GM23248 (cell line): Measurements from ENCODE around the gene RGS14. TPM values are rescaled to one million over a fixed set of nuclear protein-coding genes. Genes with fewer than 3 reads are reported as not detected.

Experiments used
- DNase-seq: peaks from one replicate; pipeline ENCODE4 v3.0.0-alpha.2; 2015
- H2AFZ ChIP-seq: fragments of 200-600 bp; sonication (generic); 2 replicates; pipeline ENCODE4 v1.6.1; 2016; ENCODE audit warnings: antibody characterized with exemption
- H3F3A ChIP-seq: fragments of 200-600 bp; sonication (generic); 2 replicates; pipeline ENCODE4 v1.6.1; 2016; ENCODE audit warnings: mild to moderate bottlenecking, antibody characterized with exemption, mixed run types; ENCODE audit not compliant: insufficient read depth
- H3K27ac ChIP-seq: fragments of 200-600 bp; sonication (generic); 2 replicates; pipeline ENCODE4 v1.5.1; 2016; ENCODE audit warnings: mild to moderate bottlenecking
- H3K27me3 ChIP-seq: fragments of 200-600 bp; sonication (generic); replicated peaks from 2 replicates; pipeline ENCODE4 v1.6.1; 2016; ENCODE audit warnings: mild to moderate bottlenecking; ENCODE audit not compliant: insufficient read depth
- H3K36me3 ChIP-seq: fragments of 200-600 bp; sonication (generic); 2 replicates; pipeline ENCODE4 v1.6.1; 2016; ENCODE audit warnings: low read depth, mild to moderate bottlenecking
- H3K4me1 ChIP-seq: fragments of 200-600 bp; sonication (generic); 2 replicates; pipeline ENCODE4 v1.6.1; 2016; ENCODE audit warnings: mild to moderate bottlenecking; ENCODE audit not compliant: insufficient read depth
- H3K4me2 ChIP-seq: fragments of 200-600 bp; sonication (generic); one replicate; pipeline ENCODE4 v1.6.1; 2016; ENCODE audit warnings: mild to moderate bottlenecking; ENCODE audit not compliant: unreplicated experiment
- H3K4me3 ChIP-seq: fragments of 200-600 bp; sonication (generic); 2 replicates; pipeline ENCODE4 v1.5.1; 2016; ENCODE audit warnings: mild to moderate bottlenecking
- H3K79me2 ChIP-seq: fragments of 200-600 bp; sonication (generic); 2 replicates; pipeline ENCODE4 v1.6.1; 2016; ENCODE audit warnings: mild to moderate bottlenecking; ENCODE audit not compliant: insufficient read depth
- H3K9ac ChIP-seq: fragments of 200-600 bp; sonication (generic); 2 replicates; pipeline ENCODE4 v1.6.1; 2016; ENCODE audit warnings: mild to moderate bottlenecking
- H3K9me2 ChIP-seq: fragments of 200-600 bp; sonication (generic); 2 replicates; pipeline ENCODE4 v1.6.1; 2016; ENCODE audit warnings: mixed run types, mild to moderate bottlenecking, moderate library complexity; ENCODE audit not compliant: insufficient read depth
- H3K9me3 ChIP-seq: fragments of 200-600 bp; sonication (generic); one replicate; pipeline ENCODE4 v1.6.1; 2017; ENCODE audit warnings: low read depth
- H4K20me1 ChIP-seq: fragments of 200-600 bp; sonication (generic); 2 replicates; pipeline ENCODE4 v1.6.0; 2016; ENCODE audit not compliant: insufficient read depth
- EZH2 ChIP-seq: fragments of 200-600 bp; sonication (generic); IDR thresholded peaks from 2 replicates; pipeline ENCODE4 v1.6.1; 2018; ENCODE audit warnings: antibody characterized with exemption, mild to moderate bottlenecking; ENCODE audit not compliant: insufficient read depth, poor library complexity, severe bottlenecking
- EZH2phosphoT487 ChIP-seq: fragments of 200-600 bp; sonication (generic); IDR thresholded peaks from 2 replicates; pipeline ENCODE4 v1.6.1; 2018; ENCODE audit warnings: antibody characterized with exemption, moderate library complexity, mild to moderate bottlenecking, low read depth; ENCODE audit not compliant: insufficient read depth
- WGBS, 2 experiments: methylation state at CpG; one replicate each; pipeline ENCODE4 v1.1.6; 2015 to 2017; ENCODE audit warnings: low lambda C conversion rate in 2 of 2, low coverage in 1 of 2; ENCODE audit errors: missing lambda C conversion rate in 2 of 2; 5-methylcytosine and 5-hydroxymethylcytosine counted together
- in situ Hi-C: fragments of 300-500 bp; cut with MboI; formaldehyde crosslinking; loops from 2 replicates; pipeline ENCODE4 v1.15.0; 2020
- polyA plus RNA-seq: library from polyadenylated mRNA; unstranded; fragments of >200 nt; fragmentation: Nextera tagmentation; extraction: Ambion mirVana; gene quantifications from 2 replicates; pipeline ENCODE4 v1.2.1, GENCODE V29; 2016
- total RNA-seq: library from RNA; depleted of rRNA; stranded (reverse); fragments of >200 nt; shearing (Covaris generic); gene quantifications from 2 replicates; pipeline ENCODE4 v1.2.3, GENCODE V29; 2014

RGS14 gene
- total and polyA plus RNA-seq, 2 experiments from 2014 or later = 2.5 to 6.4 TPM

DNA sequence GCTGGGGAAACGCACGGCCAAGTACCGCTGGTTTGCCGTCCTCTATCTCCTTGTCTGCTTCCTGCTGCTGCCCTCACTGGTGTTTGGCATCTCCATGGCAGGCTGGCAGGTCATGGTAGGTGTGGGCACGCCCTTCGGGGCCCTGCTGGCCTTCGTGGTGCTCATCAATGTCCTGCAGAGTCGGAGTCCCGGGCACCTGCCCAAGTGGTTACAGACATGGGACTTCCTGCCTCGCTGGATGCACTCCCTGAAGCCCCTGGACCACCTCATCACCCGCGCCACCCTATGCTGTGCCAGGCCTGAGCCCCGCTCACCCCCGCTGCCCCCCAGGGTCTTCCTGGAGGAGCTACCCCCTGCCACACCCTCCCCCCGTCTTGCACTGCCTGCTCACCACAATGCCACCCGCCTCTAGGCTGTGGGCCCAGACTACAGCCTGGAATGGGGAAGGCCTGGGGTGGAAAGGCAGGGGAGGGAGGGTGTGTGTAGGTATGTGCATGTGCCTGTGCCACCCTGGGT lies 40.2 kb downstream of the RGS14 start:
- H3K4me2 ChIP-seq = no peak overlapping the region
- in situ Hi-C loops = loop anchor here (10.0 kb wide), 1 partner anchor 57 kb away; no protein-coding TSS in a partner anchor
- no peak overlapping the region for H3K9ac ChIP-seq
- H3K27me3 ChIP-seq = peaks cover 47% of the 10 kb centered on the region
- no peaks in the 10 kb centered on the region for H3K4me1 ChIP-seq
- H3K9me3 ChIP-seq = no peaks in the 10 kb centered on the region
- peaks cover 8% of the 10 kb centered on the region; the same call in 1 of the 2 replicates for H3F3A ChIP-seq
- H3K4me3 ChIP-seq = no peak overlapping the region
- H3K9me2 ChIP-seq = no peaks in the 10 kb centered on the region
- no peak overlapping the region for H3K27ac ChIP-seq
- no peak overlapping the region for H2AFZ ChIP-seq
- WGBS, 2 experiments = 73 to 82% methylated on average over 12 to 16 of the region's 16 CpGs
- H3K79me2 ChIP-seq = no peaks in the 10 kb centered on the region
- DNase-seq = no peak
- no peak for TF ChIP-seq EZH2phosphoT487
- no peak for TF ChIP-seq EZH2
- no peaks in the 10 kb centered on the region for H4K20me1 ChIP-seq
- no peaks in the 10 kb centered on the region for H3K36me3 ChIP-seq

DNA sequence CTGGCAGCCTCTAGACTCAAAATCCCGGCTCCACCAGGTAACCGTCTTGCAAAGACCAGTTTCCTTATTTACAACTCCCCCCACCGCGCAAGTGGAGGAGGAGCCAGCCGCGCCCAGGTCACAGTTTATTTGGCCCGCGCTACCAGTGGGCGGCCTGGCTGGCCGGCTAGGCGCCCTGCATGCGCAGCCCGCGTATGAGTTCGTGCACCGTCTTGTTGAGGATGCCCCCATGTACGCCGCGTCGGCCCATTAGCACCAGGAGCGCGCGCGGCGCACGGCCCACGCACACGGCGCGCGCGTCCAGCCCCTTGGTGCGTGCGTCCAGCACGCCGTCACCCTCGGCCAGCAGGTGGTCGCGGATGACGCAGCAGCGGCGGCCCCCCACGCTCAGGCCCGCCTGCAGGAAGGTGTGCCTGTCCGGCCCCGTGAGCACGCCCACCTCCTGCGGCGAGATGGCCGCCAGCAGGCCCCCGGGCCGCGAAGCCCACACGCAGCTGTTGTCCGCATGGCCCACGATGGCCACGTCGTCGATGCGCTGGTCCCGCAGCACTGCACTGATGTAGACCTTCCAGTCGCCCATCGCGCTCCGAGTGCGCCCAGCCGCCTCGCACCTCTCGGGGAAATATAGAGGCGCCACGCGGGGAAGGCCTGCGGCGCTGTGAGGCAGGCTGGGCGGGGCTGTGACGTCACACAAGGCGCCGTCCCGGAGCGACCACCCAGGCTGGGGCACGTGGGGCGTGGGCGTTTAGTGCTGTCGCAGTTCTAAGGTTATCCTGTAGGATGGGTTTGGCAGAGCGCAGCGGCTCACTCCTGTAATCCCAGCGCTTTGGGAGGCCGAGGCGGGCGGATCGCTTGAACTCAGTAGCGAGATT lies 42.5 kb downstream of the RGS14 start, which contains the start of gene PFN3:
PFN3 (minus strand) TSS at position 665 of the 872 bp plus-strand sequence; CDS start at position 580, 85 bp downstream.
- H3K27ac ChIP-seq = no peak within 1 kb of the TSS
- 12 to 14% methylated on average over 75 to 87 of the region's 92 CpGs for WGBS, 2 experiments
- no peaks in the 10 kb centered on the region for H3K9me2 ChIP-seq
- H3K79me2 ChIP-seq = no peaks in the 10 kb centered on the region
- H3K4me1 ChIP-seq = no peaks in the 10 kb centered on the region
- no peak within 1 kb of the TSS for H3K4me2 ChIP-seq
- no peak within 1 kb of the TSS for H2AFZ ChIP-seq
- H3F3A ChIP-seq = peaks cover 8% of the 10 kb centered on the region; the same call in 1 of the 2 replicates
- no peaks in the 10 kb centered on the region for H3K36me3 ChIP-seq
- peak; percentile 59 for DNase-seq
- in situ Hi-C loops = loop anchor here (10.0 kb wide), 1 partner anchor 55 kb away; no protein-coding TSS in a partner anchor
- no peak within 1 kb of the TSS for H3K9ac ChIP-seq
- no peak within 1 kb of the TSS for H3K4me3 ChIP-seq
- TF ChIP-seq EZH2 (peak; percentile 65), EZH2phosphoT487 (no peak)
- H3K9me3 ChIP-seq = no peaks in the 10 kb centered on the region
- H3K27me3 ChIP-seq = peaks cover 49% of the 10 kb centered on the region
- H4K20me1 ChIP-seq = no peaks in the 10 kb centered on the region

DNA sequence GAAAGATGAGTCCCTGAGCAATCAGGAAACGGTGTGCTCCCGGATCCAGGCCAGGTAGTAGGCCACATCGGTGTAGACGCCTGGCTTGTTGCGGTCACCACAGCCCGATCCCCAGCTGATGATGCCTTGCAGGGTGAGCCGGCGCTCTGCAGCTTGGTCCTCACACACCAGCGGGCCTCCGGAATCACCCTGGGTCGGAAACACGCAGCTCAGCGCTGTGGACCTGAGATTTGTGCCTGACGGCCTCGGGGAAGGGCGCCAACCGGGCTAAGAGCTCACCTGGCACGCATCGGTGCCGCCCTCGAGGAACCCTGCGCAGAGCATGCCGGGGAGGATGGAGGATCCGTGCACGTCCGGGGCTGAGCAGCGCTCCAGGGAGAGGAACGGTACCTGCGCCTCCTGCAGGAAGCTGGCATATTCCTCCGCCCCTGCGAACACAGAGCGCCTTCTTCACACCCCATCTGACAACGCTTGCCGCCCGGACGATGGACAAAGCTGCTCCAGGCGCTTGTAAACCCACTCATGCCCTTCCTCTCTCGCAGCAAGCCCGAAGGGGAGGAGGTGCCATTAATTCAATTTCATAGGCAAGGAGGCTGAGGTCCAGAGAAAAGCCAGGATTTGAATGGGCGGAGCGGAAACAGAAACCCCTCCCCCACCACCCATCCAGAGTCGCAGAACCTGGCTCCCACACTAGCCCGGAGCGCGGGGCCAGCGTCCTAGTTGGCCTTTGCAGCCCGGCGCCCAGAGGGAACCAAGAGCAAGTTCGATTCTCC lies 44.7 kb downstream of the RGS14 start:
- no peaks in the 10 kb centered on the region for H3K9me2 ChIP-seq
- no peaks in the 10 kb centered on the region for H3K79me2 ChIP-seq
- peaks cover 8% of the 10 kb centered on the region; the same call in 1 of the 2 replicates for H3F3A ChIP-seq
- in situ Hi-C loops = no loop called here
- no peaks in the 10 kb centered on the region for H3K4me1 ChIP-seq
- H3K9ac ChIP-seq = no peak overlapping the region
- no peak overlapping the region for H3K27ac ChIP-seq
- peak overlapping the region; percentile 77; the same call in 1 of the 2 replicates for H2AFZ ChIP-seq
- H3K27me3 ChIP-seq = peaks cover 49% of the 10 kb centered on the region
- TF ChIP-seq EZH2phosphoT487 (0 out of 2 replicates have a peak, but pooled peaks have one; percentile 12), EZH2 (no peak)
- 4 to 9% methylated on average over 46 to 49 of the region's 49 CpGs for WGBS, 2 experiments
- peak overlapping the region; percentile 76 for H3K4me2 ChIP-seq
- H3K4me3 ChIP-seq = peak overlapping the region; percentile 74
- no peaks in the 10 kb centered on the region for H4K20me1 ChIP-seq
- no peaks in the 10 kb centered on the region for H3K9me3 ChIP-seq
- peak; percentile 74 for DNase-seq
- H3K36me3 ChIP-seq = no peaks in the 10 kb centered on the region

- H3K27me3 ChIP-seq = peaks cover 46% of the 10 kb centered on the region
- WGBS, 2 experiments = 4 to 5% methylated on average over 57 to 60 of the region's 61 CpGs
- H3K36me3 ChIP-seq = no peaks in the 10 kb centered on the region
- H2AFZ ChIP-seq = peak overlapping the region; percentile 77
- no peaks in the 10 kb centered on the region for H3K79me2 ChIP-seq
- peaks cover 8% of the 10 kb centered on the region; the same call in 1 of the 2 replicates for H3F3A ChIP-seq
- H3K4me3 ChIP-seq = peak overlapping the region; percentile 74
- H3K4me2 ChIP-seq = peak overlapping the region; percentile 76
- in situ Hi-C loops = no loop called here
- no peaks in the 10 kb centered on the region for H4K20me1 ChIP-seq
- peak overlapping the region; percentile 45; the same call in 1 of the 2 replicates for H3K9ac ChIP-seq
- H3K9me2 ChIP-seq = no peaks in the 10 kb centered on the region
- TF ChIP-seq EZH2 = peak; percentile 38
- TF ChIP-seq EZH2phosphoT487 = no peak
- DNase-seq = peak; percentile 50
- no peak overlapping the region for H3K27ac ChIP-seq
- H3K9me3 ChIP-seq = no peaks in the 10 kb centered on the region
- no peaks in the 10 kb centered on the region for H3K4me1 ChIP-seq
Observed at GRCh38 chr5:177403102-177403791, 45.5 kb downstream of the RGS14 start.
